Activated effector memory CD4-positive, alpha-beta T cell treated with Interleukin-2 at 50 U/mL for 16 hours (primary cell): ENCODE results near the gene KCP.
A peak's percentile ranks its signal among the peaks of the same experiment; 100 is the strongest.

ENCODE experiments used
- DNase-seq: peaks from one replicate; pipeline ENCODE4 v3.0.0-alpha.2; 2020

The KCP gene

GRCh38 chr7:128872394-128872824, 38.1 kb downstream of the KCP start:
- DNase-seq = no peak

DNA sequence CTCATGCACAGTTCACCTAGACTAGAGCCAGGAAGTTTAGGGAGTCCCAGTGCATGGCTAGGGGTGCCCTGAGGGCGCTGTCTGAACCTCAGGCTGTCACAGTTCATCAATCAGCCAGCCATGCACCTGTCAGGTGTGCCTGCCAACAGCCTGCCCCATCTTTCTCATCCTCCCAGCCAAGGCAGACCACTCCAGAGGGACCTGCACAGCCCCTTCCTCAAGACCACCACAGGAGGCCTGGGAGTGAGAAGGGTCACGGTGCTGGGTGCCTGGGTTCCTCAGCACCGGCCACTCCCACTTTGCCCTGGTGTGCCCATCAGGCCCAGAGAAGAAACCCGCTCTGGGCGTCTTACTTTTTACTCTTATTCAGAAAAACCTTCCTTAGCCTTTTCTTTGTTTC, 39.5 kb downstream of the KCP start:
- no peak for DNase-seq

DNA sequence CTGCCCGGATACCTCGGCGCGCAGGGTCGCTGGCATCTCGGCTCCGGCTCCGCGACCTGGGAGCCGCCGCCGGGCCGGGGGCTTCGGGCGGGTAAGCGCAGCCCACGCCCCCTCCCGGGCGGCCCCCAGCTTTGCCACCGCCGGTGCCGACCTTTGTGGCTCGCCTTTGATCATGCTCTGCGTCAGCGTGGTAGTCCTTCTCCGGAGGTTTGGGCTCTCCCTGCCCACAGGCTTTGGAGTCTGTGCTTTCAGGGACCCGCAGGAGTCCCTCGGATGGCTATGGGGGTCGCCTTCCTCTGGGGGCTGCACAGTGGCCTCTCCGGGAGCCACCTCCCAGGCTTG, 40.6 kb downstream of the KCP start:
- DNase-seq = peak; percentile 8

DNA sequence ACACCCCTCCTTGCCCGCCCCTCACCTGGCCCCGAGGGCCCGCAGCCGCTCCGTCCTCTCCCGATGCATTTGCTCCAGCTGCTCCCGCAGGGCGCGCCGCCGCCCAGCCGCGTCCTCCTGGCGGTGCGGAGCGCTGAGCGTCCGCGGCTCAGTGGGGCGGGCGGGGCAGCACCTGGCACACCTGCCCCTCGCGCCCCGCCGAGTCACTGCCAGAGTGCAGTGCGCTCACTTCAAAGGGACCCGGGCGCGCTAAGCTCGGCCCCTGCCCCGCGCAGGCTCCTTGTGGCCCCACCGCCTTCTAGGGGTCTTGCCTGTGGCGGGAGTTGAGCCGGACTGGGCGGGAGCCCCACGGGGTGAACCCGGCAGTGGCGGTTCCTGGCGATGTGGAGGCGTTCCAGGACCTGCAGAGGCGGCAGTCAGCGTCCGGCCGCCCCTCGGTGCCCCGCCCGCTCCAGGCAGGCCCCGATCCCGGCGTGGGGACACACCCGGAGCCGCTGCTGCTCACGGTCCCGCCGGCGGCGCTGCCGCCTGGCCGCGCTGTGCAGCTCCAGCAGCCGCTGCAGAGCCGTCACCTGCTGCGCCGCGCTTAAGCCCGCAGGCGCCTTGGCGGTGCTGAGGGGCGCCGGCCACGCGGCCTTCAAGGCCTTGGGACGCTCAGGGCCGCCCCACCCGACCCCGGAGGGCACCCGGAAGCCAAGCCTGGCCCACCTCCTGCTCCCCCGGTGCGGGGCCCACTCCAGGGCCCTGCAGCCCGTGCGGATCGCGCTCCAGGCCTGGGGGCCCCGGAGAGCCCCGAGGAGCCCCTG, 41.2 kb downstream of the KCP start:
- DNase-seq = peak; percentile 38

- DNase-seq = no peak
Observed at GRCh38 chr7:128868624-128869137, 41.8 kb downstream of the KCP start.

DNA sequence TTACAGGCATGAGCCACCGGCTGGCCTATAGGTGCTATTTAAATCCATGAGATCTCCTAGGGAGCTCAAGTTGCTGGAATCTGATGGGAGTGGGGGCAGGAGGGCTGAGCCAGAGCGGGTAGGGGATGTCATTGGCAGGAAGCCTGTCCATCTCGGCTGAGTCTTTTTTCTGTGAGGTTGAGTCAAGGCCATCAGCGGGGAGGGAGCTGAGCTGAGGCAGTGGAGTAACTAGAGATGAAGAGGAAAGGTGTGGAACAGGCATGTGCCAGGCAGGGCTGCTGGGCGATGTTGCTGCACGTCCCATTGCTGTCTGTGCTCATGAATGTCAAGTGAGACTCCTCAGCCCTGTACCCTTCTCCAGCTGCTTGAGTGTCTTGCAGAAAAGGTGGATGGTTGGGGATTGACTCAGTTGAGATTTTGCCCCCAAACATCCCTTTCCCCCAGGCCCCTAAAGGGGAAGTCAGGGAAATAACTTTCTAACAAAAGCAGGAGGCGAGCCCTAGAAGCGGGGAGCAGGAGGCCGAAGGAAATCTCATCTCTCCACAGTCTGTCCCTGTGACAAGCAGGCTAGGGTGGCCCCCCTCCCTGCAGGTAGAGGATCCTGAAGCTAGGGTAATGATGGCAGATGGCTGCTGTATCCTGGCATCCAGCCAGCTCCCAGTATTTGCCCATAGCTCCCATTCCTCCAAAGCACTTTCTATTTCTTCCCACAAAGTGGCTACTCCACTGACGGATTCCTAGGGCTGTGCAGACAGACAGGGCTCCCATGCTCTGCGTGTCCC, 42.5 kb downstream of the KCP start:
- DNase-seq = no peak

DNA sequence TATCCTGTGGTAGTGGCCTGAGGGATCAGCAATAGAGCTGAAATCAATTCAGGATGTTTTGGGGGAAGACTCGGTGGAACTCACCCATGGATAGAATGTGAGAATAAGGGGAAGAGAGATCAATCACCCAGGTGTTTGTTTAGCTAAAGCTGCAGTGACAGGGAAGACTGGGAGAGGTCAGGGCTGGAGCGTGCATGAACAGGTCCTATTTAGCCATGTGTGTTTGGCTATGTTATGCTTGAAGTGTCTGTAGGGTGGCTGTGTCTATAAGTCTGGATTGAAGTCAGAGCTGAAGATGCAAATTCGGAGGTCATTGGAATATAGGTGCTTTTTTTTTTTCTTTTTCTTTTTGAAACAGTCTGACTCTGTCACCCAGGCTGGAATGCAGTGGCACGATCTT, 43.3 kb downstream of the KCP start:
- no peak for DNase-seq

DNA sequence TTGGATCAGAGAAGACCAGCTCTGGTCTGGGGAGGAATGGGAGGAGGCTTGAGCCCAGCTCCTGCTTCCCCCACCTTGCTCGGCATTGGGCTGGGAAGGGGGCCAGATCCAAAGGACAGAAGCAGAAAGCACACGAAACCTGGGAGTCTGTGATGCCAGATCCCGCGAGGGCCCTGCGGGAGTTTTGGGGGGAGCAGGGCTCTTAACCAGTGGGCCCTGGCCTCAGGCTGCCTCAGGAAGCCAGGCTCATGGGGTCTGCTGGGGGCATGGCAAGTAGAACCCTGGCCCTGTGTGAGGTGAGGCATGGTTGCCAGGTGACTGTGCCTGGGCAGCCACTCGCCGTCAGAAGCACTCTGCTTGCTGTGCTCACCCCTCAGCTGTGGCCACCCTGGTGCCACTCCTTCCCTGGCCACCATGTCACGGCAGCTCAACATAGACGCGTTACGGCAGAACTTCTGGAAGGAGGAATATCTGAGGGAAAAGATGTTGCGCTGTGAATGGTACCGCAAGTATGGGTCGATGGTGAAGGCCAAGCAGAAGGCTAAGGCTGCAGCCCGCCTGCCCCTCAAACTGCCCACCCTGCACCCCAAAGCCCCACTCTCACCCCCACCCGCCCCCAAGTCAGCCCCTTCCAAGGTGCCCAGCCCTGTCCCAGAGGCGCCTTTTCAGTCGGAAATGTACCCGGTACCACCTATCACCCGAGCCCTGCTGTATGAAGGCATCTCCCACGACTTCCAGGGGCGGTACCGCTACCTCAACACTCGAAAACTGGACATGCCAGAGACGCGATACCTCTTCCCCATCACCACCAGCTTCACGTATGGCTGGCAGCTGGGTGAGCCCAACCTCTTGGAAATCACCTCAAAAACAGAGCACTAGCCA, 44.3 kb downstream of the KCP start:
- DNase-seq = no peak

DNA sequence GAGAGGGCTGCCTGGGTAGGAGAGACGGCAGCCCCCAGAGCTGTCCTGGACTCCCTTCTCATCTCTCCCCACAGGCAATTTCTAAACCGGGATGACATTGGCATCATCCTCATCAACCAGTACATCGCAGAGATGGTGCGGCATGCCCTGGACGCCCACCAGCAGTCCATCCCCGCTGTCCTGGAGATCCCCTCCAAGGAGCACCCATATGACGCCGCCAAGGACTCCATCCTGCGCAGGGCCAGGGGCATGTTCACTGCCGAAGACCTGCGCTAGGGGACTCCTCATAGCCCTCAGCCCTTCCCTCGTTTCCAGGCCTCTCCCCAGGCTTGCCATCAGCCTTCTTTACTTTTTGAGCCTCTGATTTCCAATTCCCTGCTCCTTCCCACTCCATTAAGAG, 45.2 kb downstream of the KCP start:
- no peak for DNase-seq

- peak; percentile 21 for DNase-seq
Observed at GRCh38 chr7:128863433-128863989, 47.0 kb downstream of the KCP start.

GRCh38 chr7:128862571-128863432, 47.7 kb downstream of the KCP start, which contains the start of gene ATP6V1F:
Gene ATP6V1F, plus strand, starts transcription at chr7:128862856. Its CDS starts 49 bp downstream, at chr7:128862905.
- peak; percentile 99 for DNase-seq

GRCh38 chr7:128861957-128862570, 48.4 kb downstream of the KCP start:
- DNase-seq = no peak

- no peak for DNase-seq
Observed at GRCh38 chr7:128860158-128861073, 50.1 kb downstream of the KCP start.

DNA sequence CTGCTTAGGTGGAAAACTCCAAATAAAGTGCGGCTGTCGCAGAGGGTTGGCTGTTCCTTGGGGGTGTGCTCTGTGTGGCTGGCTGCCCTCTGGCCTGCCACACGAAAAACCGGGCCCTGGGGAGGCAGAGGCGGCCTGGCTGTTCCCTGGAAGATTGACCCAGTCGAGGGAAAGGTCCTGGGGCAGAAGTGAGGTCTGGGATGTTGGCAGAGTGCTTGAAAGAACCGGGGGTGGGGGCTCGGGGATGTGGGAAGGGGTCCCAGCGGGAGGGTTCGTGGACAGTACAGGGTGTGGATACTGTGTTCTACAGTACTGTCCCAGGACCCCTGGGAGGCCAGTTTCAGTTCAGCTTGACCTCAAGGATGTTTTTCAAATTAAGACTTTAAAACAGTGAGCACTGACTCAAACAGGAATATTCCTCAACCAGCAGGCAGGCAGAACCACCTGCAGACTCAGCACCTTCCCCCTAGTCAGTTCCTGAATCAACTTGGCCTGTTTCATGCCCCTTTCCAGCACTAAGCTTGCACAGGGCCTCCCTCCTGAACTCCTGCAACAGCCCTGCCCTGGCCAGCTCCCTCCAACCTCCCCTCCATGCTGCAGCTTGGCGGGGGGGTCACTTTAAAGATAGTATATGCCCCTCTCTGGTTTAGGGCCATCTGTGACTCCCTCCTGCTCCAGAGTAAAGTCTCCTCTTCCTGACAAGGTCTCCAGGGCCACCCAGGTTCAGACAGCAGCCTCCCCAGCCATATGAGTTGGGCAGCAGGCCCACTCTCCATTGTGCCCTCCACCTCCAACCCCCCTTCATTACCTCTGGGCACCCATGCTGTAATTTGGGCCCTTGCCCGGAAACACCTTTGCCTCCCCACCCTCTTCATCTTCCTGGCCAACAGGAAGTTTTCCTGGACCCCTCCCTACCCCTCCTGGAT, 51.0 kb downstream of the KCP start:
- DNase-seq = no peak

- DNase-seq = no peak
Observed at GRCh38 chr7:128858380-128859231, 51.9 kb downstream of the KCP start.

DNA sequence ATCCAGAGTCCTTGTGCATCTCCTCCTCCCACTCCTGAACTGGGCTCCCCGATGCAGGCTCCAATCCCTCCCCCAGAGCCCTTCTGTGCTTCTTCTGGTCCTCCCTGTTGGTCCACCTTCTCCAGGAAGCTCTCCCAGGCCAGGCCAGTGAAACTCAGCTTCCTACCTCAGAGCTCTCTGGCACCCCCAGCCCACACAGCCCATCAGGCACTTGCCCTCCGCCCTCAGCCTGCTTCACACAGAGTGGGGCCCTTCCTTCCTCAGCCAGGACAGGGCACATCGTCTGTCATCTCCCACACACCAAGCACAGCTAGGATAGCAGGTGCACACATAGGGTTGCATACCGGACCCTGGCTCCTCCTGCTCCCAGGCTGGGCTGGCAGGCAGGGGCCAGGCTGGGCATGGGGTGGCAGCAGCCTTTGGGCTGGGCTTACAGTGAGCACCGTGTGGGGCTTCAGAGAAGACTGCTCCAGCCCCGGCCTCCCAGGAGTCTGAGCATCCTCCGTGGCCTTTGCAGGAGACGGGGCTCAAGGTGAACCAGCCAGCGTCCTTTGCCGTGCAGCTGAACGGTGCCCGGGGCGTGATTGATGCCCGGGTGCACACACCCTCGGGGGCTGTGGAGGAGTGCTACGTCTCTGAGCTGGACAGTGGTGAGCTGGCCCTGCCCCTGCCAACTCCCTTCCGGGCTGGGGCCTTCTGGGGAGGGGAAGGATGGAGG, 54.3 kb downstream of the KCP start:
- DNase-seq = no peak

DNA sequence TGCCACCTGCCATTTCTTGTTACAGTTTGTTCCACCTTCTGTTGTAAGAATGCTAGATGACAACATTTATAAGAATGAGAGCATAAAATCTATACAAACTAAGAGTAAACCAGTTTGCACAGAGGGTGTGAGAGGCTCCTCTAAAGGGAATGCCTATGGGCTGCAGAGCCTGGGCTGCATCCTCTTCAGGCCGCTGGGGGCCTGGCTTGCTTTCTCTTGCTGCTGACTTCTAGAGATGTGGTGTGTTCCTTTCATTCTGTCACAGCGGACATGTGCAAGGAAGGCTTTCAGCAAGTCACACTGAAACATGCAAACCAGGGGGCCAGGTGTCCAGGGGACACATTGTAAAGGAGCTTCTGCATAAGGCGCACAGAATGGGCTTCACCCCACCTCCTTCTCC, 55.0 kb downstream of the KCP start:
- DNase-seq = no peak
